Naive thymus-derived CD4-positive, alpha-beta T cell (primary cell): ENCODE results near the gene TDRD10. TPM values are rescaled to one million over a fixed set of nuclear protein-coding genes. Genes with fewer than 3 reads are reported as not detected.

Source experiments
- ATAC-seq: fragments of 150-1000 bp; cut with Tn5 transposase; 2 replicates; pipeline ENCODE4 v1.10.0; 2021; ENCODE audit warnings: mild to moderate bottlenecking, moderate library complexity
- CTCF ChIA-PET: fragments of 350-600 bp; sonication (Branson Sonifier 250); formaldehyde crosslinking; loops from one replicate; lab custom pipeline; 2021; ENCODE audit warnings: antibody characterized with exemption; lab: Charles Lee
- POLR2A ChIA-PET: fragments of 350-600 bp; sonication (Branson Sonifier 250); formaldehyde crosslinking; loops from one replicate; lab custom pipeline; 2021; ENCODE audit warnings: antibody characterized with exemption, inconsistent platforms; lab: Charles Lee
- DNase-seq, 9 donors: peaks; one replicate each; pipeline versions ENCODE4 v3.0.0 to v3.0.0-alpha.2; 2020 to 2022; ENCODE audit warnings: mixed read lengths in 1 of 9
- H3K27ac ChIP-seq: one replicate; pipeline ENCODE4 v1.7.0; 2013; ENCODE audit warnings: mild to moderate bottlenecking, low read depth, low read length, moderate library complexity
- H3K27me3 ChIP-seq, 2 donors: one replicate each; pipeline ENCODE4 v1.7.0; 2013; ENCODE audit warnings: low read length in 2 of 2, mild to moderate bottlenecking in 2 of 2, moderate library complexity in 2 of 2; ENCODE audit not compliant: control insufficient read depth in 2 of 2, insufficient read depth in 2 of 2
- H3K36me3 ChIP-seq, 3 experiments: 1 replicate in 2 of 3; 2 replicates in 1 of 3; pipeline ENCODE4 v1.7.0; 2013; ENCODE audit warnings: low read length in 3 of 3, mild to moderate bottlenecking in 3 of 3, moderate library complexity in 1 of 3; ENCODE audit not compliant: insufficient read depth in 3 of 3, control insufficient read depth in 2 of 3
- H3K4me1 ChIP-seq, 2 donors: one replicate each; pipeline ENCODE4 v1.7.0; 2013; ENCODE audit warnings: low read length in 2 of 2, mild to moderate bottlenecking in 2 of 2, moderate library complexity in 1 of 2; ENCODE audit not compliant: control insufficient read depth in 2 of 2, insufficient read depth in 2 of 2
- H3K4me3 ChIP-seq: 2 replicates; pipeline ENCODE4 v1.7.0; 2013; ENCODE audit warnings: mild to moderate bottlenecking, low read length
- H3K9me3 ChIP-seq, 3 experiments: 1 replicate in 2 of 3; 2 replicates in 1 of 3; pipeline ENCODE4 v1.7.0; 2013; ENCODE audit warnings: low read length in 3 of 3; ENCODE audit not compliant: control insufficient read depth in 2 of 3
- H3K27ac Mint-ChIP-seq, 9 donors: one replicate each; pipeline ENCODE4 v1.8.0; 2020 to 2022; ENCODE audit warnings: mixed read lengths in 9 of 9, mild to moderate bottlenecking in 8 of 9, moderate library complexity in 5 of 9, inconsistent platforms in 2 of 9
- H3K27me3 Mint-ChIP-seq, 5 donors: one replicate each; pipeline ENCODE4 v1.8.0; 2021 to 2022; ENCODE audit warnings: mixed read lengths in 5 of 5, mild to moderate bottlenecking in 1 of 5
- H3K36me3 Mint-ChIP-seq, 5 donors: one replicate each; pipeline ENCODE4 v1.8.0; 2020 to 2022; ENCODE audit warnings: mixed read lengths in 5 of 5, mild to moderate bottlenecking in 3 of 5, inconsistent platforms in 1 of 5
- H3K4me1 Mint-ChIP-seq, 7 donors: one replicate each; pipeline ENCODE4 v1.8.0; 2020 to 2022; ENCODE audit warnings: mixed read lengths in 7 of 7, mild to moderate bottlenecking in 3 of 7, inconsistent platforms in 1 of 7
- H3K4me3 Mint-ChIP-seq, 10 donors: one replicate each; pipeline ENCODE4 v1.8.0; 2020 to 2022; ENCODE audit warnings: mild to moderate bottlenecking in 10 of 10, mixed read lengths in 10 of 10, moderate library complexity in 6 of 10, inconsistent platforms in 2 of 10
- H3K9me3 Mint-ChIP-seq, 11 donors: one replicate each; pipeline ENCODE4 v1.8.0; 2020 to 2022; ENCODE audit warnings: mixed read lengths in 11 of 11, mild to moderate bottlenecking in 4 of 11, inconsistent platforms in 1 of 11, moderate library complexity in 1 of 11
- intact Hi-C, 2 donors: fragments of 100-400 bp; cut with micrococcal nuclease; formaldehyde crosslinking; loops; one replicate each; pipeline ENCODE4 v1.15.1; 2023
- polyA plus RNA-seq, 2 donors: library from polyadenylated mRNA; unstranded; fragments of 300-500 nt; fragmentation: Illumina TruSeq; gene quantifications; one replicate each; pipeline ENCODE4 v1.2.3, GENCODE V29; 2021
- total RNA-seq, 6 experiments: library from RNA in 5 of 6; stranded (reverse) in 5 of 6; gene quantifications; 1 replicate in 5 of 6; 2 replicates in 1 of 6; pipeline ENCODE4 v1.2.3 and lab custom pipeline; 2021 to 2026

TDRD10 gene
- total and polyA plus RNA-seq, 7 experiments from 2014 or later, result 0.29 TPM; not detected in 6

GRCh38 chr1:154466921-154467417, 35.0 kb upstream of the TDRD10 start:
- Histone ChIP-seq H3K27me3 (no peaks in the 10 kb centered on the region), H3K4me3 (no peak overlapping the region), H3K36me3 (peaks cover 0 to 12% (median 0%) of the 10 kb centered on the region in 3 experiments), H3K27ac (peak overlapping the region; percentile 78), H3K9me3 (no peaks in the 10 kb centered on the region), H3K4me1 (peaks cover 35 to 60% of the 10 kb centered on the region in 2 donors)
- POLR2A ChIA-PET, result interaction anchor here (0.9 to 2.7 kb wide), 5 partner anchors 15 to 281 kb away, joined by 3 to 18 read pairs (median 4); no protein-coding TSS in a partner anchor
- intact Hi-C loops, result no loop called here
- no peak for DNase-seq
- CTCF ChIA-PET, result interaction anchor here (1.1 to 4.5 kb wide), 3 partner anchors 12 to 80 kb away, joined by 3 to 28 read pairs (median 6); no protein-coding TSS in a partner anchor
- ATAC-seq, result no peak
- Mint-ChIP-seq H3K36me3 (peaks cover 0 to 17% (median 3%) of the 10 kb centered on the region in 5 donors), H3K4me1 (peaks cover 53 to 91% (median 70%) of the 10 kb centered on the region in 7 donors), H3K27ac (peak overlapping the region in 8 of 9 donors; percentile 78 to 98 (median 96)), H3K9me3 (peaks cover 0 to 4% (median 0%) of the 10 kb centered on the region in 11 donors), H3K27me3 (no peaks in the 10 kb centered on the region), H3K4me3 (peak overlapping the region in 6 of 10 donors; percentile 17 to 96 (median 62))

- peak overlapping the region in 8 of 10 donors; percentile 7 to 96 (median 59) for H3K4me3 Mint-ChIP-seq
- H3K9me3 Mint-ChIP-seq, result peaks cover 0 to 4% (median 0%) of the 10 kb centered on the region in 11 donors
- Histone ChIP-seq H3K27me3 (no peaks in the 10 kb centered on the region), H3K4me3 (no peak overlapping the region), H3K36me3 (peaks cover 0 to 12% (median 0%) of the 10 kb centered on the region in 3 experiments), H3K9me3 (no peaks in the 10 kb centered on the region), H3K27ac (peak overlapping the region; percentile 78), H3K4me1 (peaks cover 35 to 55% of the 10 kb centered on the region in 2 donors)
- ChIA-PET POLR2A (interaction anchor here (0.7 to 2.7 kb wide), 10 partner anchors 28 to 594 kb away, joined by 3 to 18 read pairs (median 4); no protein-coding TSS in a partner anchor), CTCF (interaction anchor here (0.8 to 4.5 kb wide), 4 partner anchors 11 to 79 kb away, joined by 3 to 28 read pairs (median 5); no protein-coding TSS in a partner anchor)
- DNase-seq (no peak), ATAC-seq (no peak)
- H3K27me3 Mint-ChIP-seq, result no peaks in the 10 kb centered on the region
- peak overlapping the region in 8 of 9 donors; percentile 78 to 98 (median 96) for H3K27ac Mint-ChIP-seq
- H3K4me1 Mint-ChIP-seq, result peaks cover 50 to 93% (median 66%) of the 10 kb centered on the region in 7 donors
- intact Hi-C loops, result no loop called here
- peaks cover 0 to 17% (median 3%) of the 10 kb centered on the region in 5 donors for H3K36me3 Mint-ChIP-seq
Measured at GRCh38 chr1:154467434-154468102, 34.5 kb upstream of the TDRD10 start.

GRCh38 chr1:154468535-154469250, 33.3 kb upstream of the TDRD10 start:
- peaks cover 0 to 2% (median 0%) of the 10 kb centered on the region in 11 donors for H3K9me3 Mint-ChIP-seq
- POLR2A ChIA-PET, result interaction anchor here (0.7 to 2.7 kb wide), 8 partner anchors 37 to 137 kb away, joined by 3 to 18 read pairs (median 3); no protein-coding TSS in a partner anchor
- ATAC-seq (no peak), DNase-seq (no peak)
- Histone ChIP-seq H3K27me3 (no peaks in the 10 kb centered on the region), H3K4me1 (peaks cover 25 to 45% of the 10 kb centered on the region in 2 donors), H3K4me3 (no peak overlapping the region), H3K36me3 (peaks cover 0 to 12% (median 0%) of the 10 kb centered on the region in 3 experiments), H3K9me3 (no peaks in the 10 kb centered on the region), H3K27ac (no peak overlapping the region)
- H3K4me1 Mint-ChIP-seq, result peaks cover 41 to 83% (median 56%) of the 10 kb centered on the region in 7 donors
- H3K36me3 Mint-ChIP-seq, result peaks cover 0 to 15% (median 2%) of the 10 kb centered on the region in 5 donors
- CTCF ChIA-PET, result interaction anchor here (2.0 to 4.5 kb wide), 2 partner anchors 10 to 62 kb away, joined by 6 to 28 read pairs; no protein-coding TSS in a partner anchor
- peak overlapping the region in 8 of 9 donors; percentile 2 to 97 (median 82) for H3K27ac Mint-ChIP-seq
- no peaks in the 10 kb centered on the region for H3K27me3 Mint-ChIP-seq
- H3K4me3 Mint-ChIP-seq, result peak overlapping the region in 3 of 10 donors; percentile 70 to 96 (median 75)
- intact Hi-C loops, result no loop called here

GRCh38 chr1:154469844-154470560, 32.0 kb upstream of the TDRD10 start:
- peaks cover 0 to 1% (median 0%) of the 10 kb centered on the region in 11 donors for H3K9me3 Mint-ChIP-seq
- intact Hi-C loops, result loop anchor here in 1 of 2 donors (10.0 kb wide), 1 partner anchor 615 kb away; no protein-coding TSS in a partner anchor
- peaks cover 0 to 10% (median 0%) of the 10 kb centered on the region in 5 donors for H3K36me3 Mint-ChIP-seq
- peak overlapping the region in 7 of 9 donors; percentile 3 to 96 (median 67) for H3K27ac Mint-ChIP-seq
- Histone ChIP-seq H3K27ac (peak overlapping the region; percentile 4), H3K27me3 (no peaks in the 10 kb centered on the region), H3K4me3 (no peak overlapping the region), H3K36me3 (peaks cover 0 to 12% (median 0%) of the 10 kb centered on the region in 3 experiments), H3K4me1 (peaks cover 13 to 33% of the 10 kb centered on the region in 2 donors), H3K9me3 (no peaks in the 10 kb centered on the region)
- DNase-seq, result no peak
- no peaks in the 10 kb centered on the region for H3K27me3 Mint-ChIP-seq
- ChIA-PET POLR2A (no interaction called here), CTCF (no interaction called here)
- H3K4me1 Mint-ChIP-seq, result peaks cover 30 to 70% (median 47%) of the 10 kb centered on the region in 7 donors
- H3K4me3 Mint-ChIP-seq, result no peak overlapping the region
- ATAC-seq, result no peak

- Histone ChIP-seq H3K4me3 (no peak overlapping the region), H3K27me3 (no peaks in the 10 kb centered on the region), H3K4me1 (peaks cover 1 to 20% of the 10 kb centered on the region in 2 donors), H3K27ac (no peak overlapping the region), H3K9me3 (no peaks in the 10 kb centered on the region), H3K36me3 (peaks cover 0 to 12% (median 0%) of the 10 kb centered on the region in 3 experiments)
- Mint-ChIP-seq H3K4me3 (no peak overlapping the region), H3K27me3 (no peaks in the 10 kb centered on the region), H3K27ac (peak overlapping the region in 7 of 9 donors; percentile 9 to 75 (median 48)), H3K4me1 (peaks cover 19 to 57% (median 34%) of the 10 kb centered on the region in 7 donors), H3K36me3 (peaks cover 0 to 9% (median 0%) of the 10 kb centered on the region in 5 donors), H3K9me3 (peaks cover 0 to 1% (median 0%) of the 10 kb centered on the region in 11 donors)
- intact Hi-C loops, result loop anchor here in 1 of 2 donors (10.0 kb wide), 1 partner anchor 613 kb away; no protein-coding TSS in a partner anchor
- DNase-seq (no peak), ATAC-seq (no peak)
- POLR2A ChIA-PET, result interaction anchor here (0.6 to 0.7 kb wide), 2 partner anchors 8 to 26 kb away, joined by 3 read pairs; no protein-coding TSS in a partner anchor
- CTCF ChIA-PET, result interaction anchor here (0.6 to 1.6 kb wide), 2 partner anchors 8 to 609 kb away, joined by 3 read pairs; no protein-coding TSS in a partner anchor
Measured at GRCh38 chr1:154471304-154471703, 30.7 kb upstream of the TDRD10 start.
